SU-DHL-6 (cell line): Measurements from ENCODE around the gene PLCH1.

ENCODE experiments used
- H2AFZ ChIP-seq: fragments of 200-600 bp; sonication (generic); 2 replicates; pipeline ENCODE4 v1.6.1; 2014; ENCODE audit warnings: low read depth, mild to moderate bottlenecking, moderate library complexity, mixed read lengths, antibody characterized with exemption, low read length; ENCODE audit not compliant: severe bottlenecking
- H3F3A ChIP-seq: fragments of 200-600 bp; shearing (Covaris generic); 2 replicates; pipeline ENCODE4 v1.6.0; 2016; ENCODE audit warnings: antibody characterized with exemption, mild to moderate bottlenecking; ENCODE audit not compliant: insufficient read depth
- H3K27ac ChIP-seq: fragments of 200-600 bp; sonication (generic); 2 replicates; pipeline ENCODE4 v1.5.1; 2016; ENCODE audit warnings: low read depth, mild to moderate bottlenecking, low read length, moderate library complexity, mixed read lengths
- H3K27me3 ChIP-seq: fragments of 200-600 bp; sonication (generic), shearing (Covaris generic); 2 replicates; pipeline ENCODE4 v1.6.0; 2014; ENCODE audit warnings: mild to moderate bottlenecking, low read length
- H3K36me3 ChIP-seq: fragments of 200-600 bp; sonication (generic); 2 replicates; pipeline ENCODE4 v1.6.1; 2014; ENCODE audit warnings: mild to moderate bottlenecking, low read length, mixed read lengths
- H3K4me2 ChIP-seq: fragments of 300-600, 200-600 bp; shearing (Covaris generic), sonication (generic); 2 replicates; pipeline ENCODE4 v1.6.0; 2014; ENCODE audit warnings: low read length, low read depth, mild to moderate bottlenecking; ENCODE audit not compliant: poor library complexity, severe bottlenecking
- H3K4me3 ChIP-seq: fragments of 200-600 bp; sonication (generic); 2 replicates; pipeline ENCODE4 v1.5.1; 2014; ENCODE audit warnings: antibody characterized with exemption, low read length, mild to moderate bottlenecking, mixed read lengths; ENCODE audit not compliant: insufficient read depth, poor library complexity, severe bottlenecking
- H3K79me2 ChIP-seq: fragments of 200-600 bp; sonication (generic); 2 replicates; pipeline ENCODE4 v1.6.1; 2014; ENCODE audit warnings: mild to moderate bottlenecking, low read length, moderate library complexity; ENCODE audit not compliant: insufficient read depth
- H3K9ac ChIP-seq: fragments of 200-600 bp; sonication (generic); 2 replicates; pipeline ENCODE4 v1.7.0; 2014; ENCODE audit warnings: mild to moderate bottlenecking, low read length
- H3K9me2 ChIP-seq: fragments of 200-600 bp; sonication (generic); replicated peaks from 2 replicates; pipeline ENCODE4 v1.6.1; 2014; ENCODE audit warnings: low read length; ENCODE audit not compliant: insufficient read depth
- H3K9me3 ChIP-seq: fragments of 200-600 bp; sonication (generic); 2 replicates; pipeline ENCODE4 v1.6.1; 2014; ENCODE audit warnings: low read length, mixed read lengths; ENCODE audit not compliant: insufficient read depth
- H4K20me1 ChIP-seq: fragments of 200-600 bp; sonication (generic); 2 replicates; pipeline ENCODE4 v1.6.1; 2014; ENCODE audit warnings: low read depth, mild to moderate bottlenecking, antibody characterized with exemption, low read length, moderate library complexity, mixed read lengths
- EZH2phosphoT487 ChIP-seq: fragments of 200-600 bp; sonication (generic), shearing (Covaris generic); conservative IDR thresholded peaks from 2 replicates; pipeline ENCODE4 v1.6.1; 2018; ENCODE audit warnings: mild to moderate bottlenecking, antibody characterized with exemption, low read length, moderate library complexity, mixed read lengths
- TF ChIP-seq, protein P1 (sequence below): fragments of 200-600 bp; sonication (generic); IDR thresholded peaks from one replicate; pipeline ENCODE4 v1.5.1; 2017; ENCODE audit warnings: antibody characterized with exemption, mild to moderate bottlenecking, low read length, moderate library complexity; ENCODE audit not compliant: insufficient read depth, poor library complexity, severe bottlenecking

The PLCH1 gene

DNA sequence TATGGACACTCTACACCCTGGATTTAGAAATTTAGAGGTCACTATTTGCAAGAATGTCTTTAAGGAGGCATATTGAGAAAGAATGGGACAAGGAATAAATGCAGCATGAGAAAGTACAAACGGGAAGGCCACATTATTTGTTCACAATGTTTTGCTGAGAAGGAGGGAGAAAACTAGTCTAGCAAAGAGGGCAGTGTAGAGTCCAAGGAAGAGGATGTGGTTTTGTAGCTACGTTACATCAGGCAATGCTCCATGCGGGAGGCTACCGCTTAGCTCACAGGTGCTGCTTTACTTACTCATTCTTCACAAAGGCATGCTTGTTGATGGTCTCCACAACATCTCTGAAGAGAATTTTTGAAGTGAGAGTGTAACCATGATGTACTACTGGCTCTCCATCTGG lies 191.1 kb downstream of the PLCH1 start:
- Histone ChIP-seq H3K36me3 (no peaks in the 10 kb centered on the region), H2AFZ (no peak overlapping the region), H4K20me1 (no peaks in the 10 kb centered on the region), H3K9me3 (no peaks in the 10 kb centered on the region), H3K4me2 (no peak overlapping the region), H3K79me2 (no peaks in the 10 kb centered on the region), H3K27ac (no peak overlapping the region), H3F3A (no peaks in the 10 kb centered on the region), H3K4me3 (no peak overlapping the region), H3K27me3 (no peaks in the 10 kb centered on the region), H3K9me2 (no peaks in the 10 kb centered on the region), H3K9ac (no peak overlapping the region)
- TF ChIP-seq, protein P1, sequence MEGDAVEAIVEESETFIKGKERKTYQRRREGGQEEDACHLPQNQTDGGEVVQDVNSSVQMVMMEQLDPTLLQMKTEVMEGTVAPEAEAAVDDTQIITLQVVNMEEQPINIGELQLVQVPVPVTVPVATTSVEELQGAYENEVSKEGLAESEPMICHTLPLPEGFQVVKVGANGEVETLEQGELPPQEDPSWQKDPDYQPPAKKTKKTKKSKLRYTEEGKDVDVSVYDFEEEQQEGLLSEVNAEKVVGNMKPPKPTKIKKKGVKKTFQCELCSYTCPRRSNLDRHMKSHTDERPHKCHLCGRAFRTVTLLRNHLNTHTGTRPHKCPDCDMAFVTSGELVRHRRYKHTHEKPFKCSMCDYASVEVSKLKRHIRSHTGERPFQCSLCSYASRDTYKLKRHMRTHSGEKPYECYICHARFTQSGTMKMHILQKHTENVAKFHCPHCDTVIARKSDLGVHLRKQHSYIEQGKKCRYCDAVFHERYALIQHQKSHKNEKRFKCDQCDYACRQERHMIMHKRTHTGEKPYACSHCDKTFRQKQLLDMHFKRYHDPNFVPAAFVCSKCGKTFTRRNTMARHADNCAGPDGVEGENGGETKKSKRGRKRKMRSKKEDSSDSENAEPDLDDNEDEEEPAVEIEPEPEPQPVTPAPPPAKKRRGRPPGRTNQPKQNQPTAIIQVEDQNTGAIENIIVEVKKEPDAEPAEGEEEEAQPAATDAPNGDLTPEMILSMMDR: no peak
- TF ChIP-seq EZH2phosphoT487: no peak

DNA sequence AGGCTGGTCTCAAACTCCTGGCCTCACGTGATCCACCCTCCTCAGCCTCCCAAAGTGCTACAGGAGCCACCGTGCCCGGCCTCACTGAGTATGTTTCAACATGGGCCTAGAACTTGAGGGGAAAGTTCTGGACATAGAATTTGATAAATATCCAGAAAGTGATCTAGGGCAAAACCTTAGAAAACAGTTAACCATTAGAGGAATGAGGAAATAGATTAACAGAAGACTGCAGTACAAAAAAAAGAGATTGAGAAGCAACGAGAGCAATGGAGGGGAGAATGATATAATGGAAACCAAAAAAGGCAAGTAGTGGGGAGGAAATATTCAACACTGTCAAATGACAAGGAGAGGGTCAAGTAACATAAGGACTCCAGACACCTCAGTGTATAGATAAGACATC lies 191.5 kb downstream of the PLCH1 start:
- H3K9ac ChIP-seq: no peak overlapping the region
- no peaks in the 10 kb centered on the region for H3K9me3 ChIP-seq
- H3K4me2 ChIP-seq: no peak overlapping the region
- H3K27me3 ChIP-seq: no peaks in the 10 kb centered on the region
- H4K20me1 ChIP-seq: no peaks in the 10 kb centered on the region
- no peak overlapping the region for H3K27ac ChIP-seq
- TF ChIP-seq, protein P1: no peak
- TF ChIP-seq EZH2phosphoT487: no peak
- H3F3A ChIP-seq: no peaks in the 10 kb centered on the region
- no peaks in the 10 kb centered on the region for H3K9me2 ChIP-seq
- H2AFZ ChIP-seq: no peak overlapping the region
- H3K79me2 ChIP-seq: no peaks in the 10 kb centered on the region
- no peak overlapping the region for H3K4me3 ChIP-seq
- no peaks in the 10 kb centered on the region for H3K36me3 ChIP-seq

DNA sequence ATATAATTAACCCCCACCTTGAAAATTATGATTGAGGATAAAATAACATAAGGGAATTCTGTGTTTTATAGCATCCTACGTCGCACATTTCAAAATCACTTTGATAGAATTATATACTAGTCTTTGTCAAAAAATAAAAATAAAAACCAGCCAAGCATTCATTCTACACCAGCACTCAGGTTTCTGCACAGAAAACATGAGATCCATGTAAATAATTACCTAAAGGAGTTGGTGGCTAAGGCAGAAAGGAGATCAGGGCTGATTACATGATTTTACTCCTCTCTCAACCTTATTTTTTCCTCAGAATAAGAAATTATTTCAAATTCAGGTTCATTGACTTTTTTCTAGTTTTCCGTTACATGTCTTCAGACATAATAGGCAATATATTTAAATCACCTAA lies 194.5 kb downstream of the PLCH1 start:
- H3K36me3 ChIP-seq: no peaks in the 10 kb centered on the region
- H3K79me2 ChIP-seq: no peaks in the 10 kb centered on the region
- no peaks in the 10 kb centered on the region for H3K9me2 ChIP-seq
- H3K27ac ChIP-seq: no peak overlapping the region
- no peaks in the 10 kb centered on the region for H4K20me1 ChIP-seq
- H3K27me3 ChIP-seq: no peaks in the 10 kb centered on the region
- no peak overlapping the region for H3K9ac ChIP-seq
- no peaks in the 10 kb centered on the region for H3F3A ChIP-seq
- no peaks in the 10 kb centered on the region for H3K9me3 ChIP-seq
- no peak overlapping the region for H3K4me2 ChIP-seq
- TF ChIP-seq, protein P1: no peak
- no peak for TF ChIP-seq EZH2phosphoT487
- no peak overlapping the region for H3K4me3 ChIP-seq
- no peak overlapping the region for H2AFZ ChIP-seq
